Kidney (tissue), 14 donors: ENCODE measurements around the gene HOXA9. TPM values are rescaled to one million over a fixed set of nuclear protein-coding genes. Genes with fewer than 3 reads are reported as not detected.
A peak's percentile ranks its signal among the peaks of the same experiment; 100 is the strongest.

Experiments used
- DNase-seq, 5 donors: peaks; one replicate each; pipeline ENCODE4 v3.0.0-alpha.2; 2013 to 2020
- FAIRE-seq: peaks from 2 replicates; lab custom pipeline; 2012; peaks lifted over from hg19 to GRCh38; lab: Jason Lieb, UNC
- H3K27ac ChIP-seq, 2 donors: one replicate each; pipeline ENCODE4 v1.7.0; 2013; ENCODE audit warnings: low read depth in 2 of 2, low read length in 2 of 2, inconsistent platforms in 1 of 2
- H3K27me3 ChIP-seq: one replicate; pipeline ENCODE4 v1.7.1; 2013; ENCODE audit warnings: low read length, inconsistent platforms; ENCODE audit not compliant: control insufficient read depth, insufficient read depth
- H3K36me3 ChIP-seq, 3 donors: one replicate each; pipeline versions ENCODE4 v1.7.0 to v1.7.1; 2013; ENCODE audit warnings: low read length in 3 of 3, control low read depth in 1 of 3, inconsistent platforms in 1 of 3; ENCODE audit not compliant: insufficient read depth in 3 of 3, control insufficient read depth in 2 of 3
- H3K4me1 ChIP-seq, 3 donors: one replicate each; pipeline versions ENCODE4 v1.7.0 to v1.7.1; 2013; ENCODE audit warnings: low read length in 3 of 3, inconsistent platforms in 1 of 3, low read depth in 1 of 3; ENCODE audit not compliant: control insufficient read depth in 2 of 3, insufficient read depth in 2 of 3
- H3K4me3 ChIP-seq, 3 donors: one replicate each; pipeline versions ENCODE4 v1.7.0 to v1.8.1; 2013; ENCODE audit warnings: low read length in 3 of 3, control low read depth in 1 of 3, inconsistent platforms in 1 of 3
- H3K9ac ChIP-seq, 3 donors: one replicate each; pipeline versions ENCODE4 v1.7.0 to v1.7.1; 2013; ENCODE audit warnings: low read length in 3 of 3, control low read depth in 1 of 3, inconsistent platforms in 1 of 3
- H3K9me3 ChIP-seq, 3 donors: one replicate each; pipeline versions ENCODE4 v1.7.0 to v1.7.1; 2013; ENCODE audit warnings: low read length in 3 of 3, control low read depth in 1 of 3, inconsistent platforms in 1 of 3; ENCODE audit not compliant: control insufficient read depth in 2 of 3, insufficient read depth in 1 of 3
- CTCF ChIP-seq: IDR thresholded peaks from 3 replicates; pipeline ENCODE4 v1.5.1; 2012; ENCODE audit warnings: mild to moderate bottlenecking, moderate library complexity, borderline replicate concordance; ENCODE audit not compliant: insufficient read depth; ENCODE audit errors: extremely low read depth
- intact Hi-C: fragments of 100-400 bp; cut with DNase I; formaldehyde crosslinking; loops from one replicate; pipeline ENCODE4 v1.11.1; 2022
- polyA plus RNA-seq: library from polyadenylated mRNA; stranded (reverse); fragments of 350-450 nt; fragmentation: Illumina TruSeq; extraction: RNeasy Lipid Tissue Mini Kit (QIAGEN cat#74804); gene quantifications from one replicate; pipeline ENCODE4 v1.2.3, GENCODE V29; 2014; ENCODE audit warnings: low read depth, low replicate concordance; ENCODE audit not compliant: insufficient read depth
- total RNA-seq: library from RNA; stranded (reverse); fragmentation: NEBNext Ultra II Directional; extraction: Animal tissue kit (Norgen Biotek cat#: 25700); gene quantifications from one replicate; pipeline ENCODE4 v1.2.1, GENCODE V29; 2021
- donor health status: control.
- donor health status: control.
- donor health status: control.
- donor health status: control.
- donor health status: control.
- donor health status: DM: yes; HTN: yes; CAD: no.
- donor health status: Normal renal cell carcinoma (clear cell type).

The HOXA9 gene
- total and polyA plus RNA-seq, 2 donors from 2014 or later: 36.7 to 36.8 TPM

GRCh38 chr7:27189997-27190748 is 24.8 kb upstream of the HOXA9 start:
- FAIRE-seq (no peak), DNase-seq (peak in 3 of 5 donors; percentile 8 to 46 (median 37))
- peaks cover 35% of the 10 kb centered on the region for H3K27me3 ChIP-seq
- intact Hi-C loops: no loop called here
- no peak overlapping the region for H3K9ac ChIP-seq
- peaks cover 0 to 2% (median 0%) of the 10 kb centered on the region in 3 donors for H3K4me1 ChIP-seq
- peak overlapping the region in 1 of 2 donors; percentile 36 for H3K27ac ChIP-seq
- no peak overlapping the region for H3K4me3 ChIP-seq
- no peaks in the 10 kb centered on the region for H3K9me3 ChIP-seq
- no peak for TF ChIP-seq CTCF
- H3K36me3 ChIP-seq: no peaks in the 10 kb centered on the region

- no peak for TF ChIP-seq CTCF
- no peaks in the 10 kb centered on the region for H3K9me3 ChIP-seq
- H3K27me3 ChIP-seq: peaks cover 28% of the 10 kb centered on the region
- FAIRE-seq: no peak
- H3K4me3 ChIP-seq: peak overlapping the region in 1 of 3 donors; percentile 36
- DNase-seq: peak; percentile 78 to 94 (median 92)
- intact Hi-C loops: no loop called here
- peak overlapping the region in 1 of 2 donors; percentile 59 for H3K27ac ChIP-seq
- H3K4me1 ChIP-seq: peaks cover 0 to 4% (median 0%) of the 10 kb centered on the region in 3 donors
- no peaks in the 10 kb centered on the region for H3K36me3 ChIP-seq
- no peak overlapping the region for H3K9ac ChIP-seq
Observed at GRCh38 chr7:27189295-27189996, 24.1 kb upstream of the HOXA9 start.

GRCh38 chr7:27188386-27189294 is 23.3 kb upstream of the HOXA9 start:
- intact Hi-C loops: no loop called here
- Histone ChIP-seq H3K9me3 (no peaks in the 10 kb centered on the region), H3K4me3 (peak overlapping the region; percentile 10 to 54 (median 43)), H3K27ac (peak overlapping the region; percentile 59 to 71), H3K4me1 (peaks cover 0 to 4% (median 0%) of the 10 kb centered on the region in 3 donors), H3K27me3 (peaks cover 19% of the 10 kb centered on the region), H3K9ac (peak overlapping the region; percentile 17 to 34 (median 33)), H3K36me3 (no peaks in the 10 kb centered on the region)
- TF ChIP-seq CTCF: no peak
- DNase-seq (peak; percentile 57 to 82 (median 75)), FAIRE-seq (no peak)
